ENCODE results near the gene SPINT3.

The SPINT3 gene

DNA sequence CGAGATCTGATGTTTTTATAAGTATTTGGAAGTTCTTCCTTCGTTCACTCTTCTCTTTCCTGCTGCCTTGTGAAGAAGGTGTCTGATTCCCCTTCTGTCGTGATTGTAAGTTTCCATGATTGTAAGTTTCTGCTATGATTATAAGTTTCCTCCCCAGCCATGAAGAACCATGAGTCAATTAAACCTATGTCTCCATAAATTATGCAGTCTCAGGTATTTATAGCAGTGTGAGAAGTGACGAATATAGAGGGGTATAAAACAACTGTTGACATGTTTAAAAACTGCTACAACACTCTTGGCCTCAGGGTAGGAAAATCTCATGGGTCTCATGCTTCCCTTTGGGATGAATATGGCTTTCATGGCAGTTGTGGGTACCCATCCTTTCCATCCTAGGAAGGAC, 51.7 kb downstream of the SPINT3 start:
- no peaks in the 10 kb centered on the region for H3K4me1 ChIP-seq
- in situ Hi-C loops (cut with MboI; ENCODE audit: low sequenced_read_pairs) = no loop called here
- no peaks in the 10 kb centered on the region for H3K9me3 ChIP-seq
- H3K4me3 ChIP-seq = no peak overlapping the region
- H3K36me3 ChIP-seq (replicated peaks) = no peaks in the 10 kb centered on the region
- H3K27me3 ChIP-seq (ENCODE audit: low read depth) = peaks cover 15% of the 10 kb centered on the region; the same call in 1 of the 2 replicates
- DNase-seq (ENCODE audit: low spot score in 2 of 2) = no peak

DNA sequence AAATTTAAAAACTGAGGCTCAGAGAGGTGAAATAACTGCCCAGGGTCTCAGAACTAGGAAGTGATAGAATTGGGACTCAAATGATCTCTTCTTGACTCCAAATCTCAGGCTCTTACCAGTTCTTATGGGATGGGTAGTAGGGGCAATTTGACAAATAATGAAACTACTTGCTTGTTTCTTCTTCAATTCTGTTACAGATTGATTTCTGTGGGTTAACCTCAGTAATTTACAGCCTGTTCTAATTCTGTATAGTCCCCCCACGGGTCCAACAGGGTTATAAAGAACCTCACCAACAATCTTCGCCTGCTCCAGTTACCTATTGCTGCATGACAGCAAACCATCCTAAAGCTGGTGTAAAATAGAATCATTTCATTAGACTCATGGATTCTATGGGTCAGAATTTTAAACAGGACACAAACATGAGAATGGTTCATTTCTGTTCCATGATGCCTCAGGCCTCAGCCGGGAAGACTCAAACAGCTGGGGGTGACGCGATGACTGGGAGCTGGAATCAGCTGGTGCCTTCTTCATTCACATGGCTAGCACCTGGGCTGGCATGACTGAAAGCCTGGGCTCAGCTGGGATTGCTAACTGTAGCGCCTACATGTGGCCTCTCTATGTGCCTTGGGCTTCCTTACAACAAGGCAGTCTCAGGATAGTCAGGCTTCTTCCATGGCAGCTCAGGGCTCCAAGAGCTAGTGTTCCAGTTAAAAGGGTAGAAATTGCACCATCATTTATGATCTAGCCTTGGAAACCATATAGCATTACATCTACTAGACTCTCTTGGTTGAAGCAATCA, 52.5 kb downstream of the SPINT3 start:
- in situ Hi-C loops (cut with MboI; ENCODE audit: low sequenced_read_pairs) = no loop called here
- Histone ChIP-seq H3K27me3 (ENCODE audit: low read depth) (peaks cover 15% of the 10 kb centered on the region; the same call in 1 of the 2 replicates), H3K36me3 (replicated peaks) (no peaks in the 10 kb centered on the region), H3K4me1 (no peaks in the 10 kb centered on the region), H3K4me3 (no peak overlapping the region), H3K9me3 (no peaks in the 10 kb centered on the region)
- DNase-seq (ENCODE audit: low spot score in 2 of 2) = no peak
